ENCODE measurements around the gene RPS8. TPM values are rescaled to one million over a fixed set of nuclear protein-coding genes. Genes with fewer than 3 reads are reported as not detected.
"Not testable (repeated sequence)": the region's sequence is repeated elsewhere in the genome, so short reads cannot be mapped to it uniquely, and the experiment has no call there.

RPS8 gene
- polyA plus RNA-seq, 4 donors = 2,208 to 2,473 (median 2,326) TPM

GRCh38 chr1:44801491-44802305, 26.4 kb downstream of the RPS8 start:
- no peak for DNase-seq (ENCODE audit: low read depth in 4 of 4, low spot score in 3 of 4)

GRCh38 chr1:44802306-44803061, 27.1 kb downstream of the RPS8 start:
- no peak for DNase-seq (ENCODE audit: low read depth in 4 of 4, low spot score in 3 of 4)

DNA sequence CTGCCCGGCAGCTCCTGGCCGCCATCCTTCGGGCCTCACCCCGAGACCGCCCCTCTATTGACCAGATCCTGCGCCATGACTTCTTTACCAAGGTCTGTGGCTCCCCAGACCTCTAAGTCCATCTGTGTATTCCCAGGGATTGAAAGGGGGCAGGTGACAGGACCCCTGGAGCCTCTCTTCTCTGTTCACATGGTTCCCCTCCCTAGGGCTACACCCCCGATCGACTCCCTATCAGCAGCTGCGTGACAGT, 27.6 kb downstream of the RPS8 start:
- no peak for DNase-seq (ENCODE audit: low read depth in 4 of 4, low spot score in 3 of 4)

GRCh38 chr1:44803312-44804095, 28.2 kb downstream of the RPS8 start:
- no peak for DNase-seq (ENCODE audit: low read depth in 4 of 4, low spot score in 3 of 4)

GRCh38 chr1:44805311-44806024, 30.1 kb downstream of the RPS8 start:
- no peak for DNase-seq (ENCODE audit: low read depth in 4 of 4, low spot score in 3 of 4)

GRCh38 chr1:44806025-44806703, 30.8 kb downstream of the RPS8 start:
- DNase-seq (ENCODE audit: low read depth in 4 of 4, low spot score in 3 of 4) = no peak

- DNase-seq (ENCODE audit: low read depth in 4 of 4, low spot score in 3 of 4) = no peak
Measured at GRCh38 chr1:44806704-44807363, 31.5 kb downstream of the RPS8 start, which contains the start of gene DYNLT4. TSS of gene DYNLT4 (minus strand) at chr1:44807351. CDS start at chr1:44806668, 683 bp downstream.

- DNase-seq (ENCODE audit: low read depth in 4 of 4, low spot score in 3 of 4) = peak in 3 of 4 donors; percentile 84 to 90 (median 85)
Measured at GRCh38 chr1:44807364-44808062, 32.2 kb downstream of the RPS8 start.

- peak in 3 of 4 donors; percentile 78 for DNase-seq (ENCODE audit: low read depth in 4 of 4, low spot score in 3 of 4)
Measured at GRCh38 chr1:44808063-44808937, 33.0 kb downstream of the RPS8 start, which contains the start of gene BTBD19. TSS of gene BTBD19 (plus strand) at chr1:44808523. CDS start at chr1:44808821, 298 bp downstream.

GRCh38 chr1:44808938-44809917, 33.9 kb downstream of the RPS8 start:
- no peak for DNase-seq (ENCODE audit: low read depth in 4 of 4, low spot score in 3 of 4)

- no peak for DNase-seq (ENCODE audit: low read depth in 4 of 4, low spot score in 3 of 4)
Measured at GRCh38 chr1:44810101-44810761, 34.9 kb downstream of the RPS8 start.

- DNase-seq (ENCODE audit: low read depth in 4 of 4, low spot score in 3 of 4) = not testable (repeated sequence)
Measured at GRCh38 chr1:44810762-44811105, 35.4 kb downstream of the RPS8 start.

DNA sequence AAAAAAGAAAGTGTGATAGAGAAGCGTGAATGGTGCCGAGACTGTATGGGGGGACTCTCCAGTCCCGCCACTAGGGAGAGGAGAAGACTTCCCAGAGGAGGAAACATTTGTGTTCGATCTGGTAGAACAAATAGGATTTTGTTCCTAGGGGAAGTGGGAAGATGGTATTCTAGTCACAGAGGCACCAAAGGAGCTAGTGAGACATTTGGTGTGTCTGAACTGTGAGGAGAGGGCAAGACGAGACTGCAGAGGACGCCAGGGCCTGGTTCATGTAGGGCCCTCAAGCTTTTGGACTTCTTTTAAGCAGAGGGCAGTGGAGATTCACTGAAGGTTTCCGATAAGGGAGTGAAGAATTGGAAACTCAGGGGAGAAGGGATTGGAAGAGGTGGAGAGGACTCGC, 35.9 kb downstream of the RPS8 start:
- DNase-seq (ENCODE audit: low read depth in 4 of 4, low spot score in 3 of 4) = no peak

GRCh38 chr1:44812822-44813543, 37.6 kb downstream of the RPS8 start:
- DNase-seq (ENCODE audit: low read depth in 4 of 4, low spot score in 3 of 4) = no peak

DNA sequence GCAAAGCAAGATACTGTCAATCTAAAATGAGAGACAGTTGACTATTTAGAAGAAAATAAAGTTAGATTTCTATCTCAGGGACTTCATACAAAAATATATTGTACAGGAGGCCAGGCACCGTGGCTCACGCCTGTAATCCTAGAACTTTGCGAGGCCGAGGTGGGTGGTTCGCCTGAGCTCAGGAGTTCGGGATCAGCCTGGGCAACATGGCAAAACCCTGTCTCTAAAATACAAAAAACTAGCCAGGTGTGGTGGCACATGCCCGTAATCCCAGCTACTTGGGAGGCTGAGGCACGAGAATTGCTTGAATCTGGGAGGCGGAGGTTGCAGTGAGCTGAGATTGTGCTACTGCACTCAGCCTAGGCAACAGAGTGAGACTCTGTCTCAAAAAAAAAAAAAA, 40.6 kb downstream of the RPS8 start:
- DNase-seq (ENCODE audit: low read depth in 4 of 4, low spot score in 3 of 4) = not testable (repeated sequence)

GRCh38 chr1:44817307-44817706, 42.0 kb downstream of the RPS8 start:
- DNase-seq (ENCODE audit: low read depth in 4 of 4, low spot score in 3 of 4) = no peak

Measured in left renal pelvis (tissue), 4 donors.